GM19193 (cell line): Measurements from ENCODE around the gene SCD5.

Experiments
- POLR2A ChIP-seq: IDR thresholded peaks from 4 replicates; pipeline ENCODE4 v1.6.1; 2011; ENCODE audit not compliant: insufficient read depth, insufficient read length; ENCODE audit errors: extremely low read depth

The SCD5 gene

GRCh38 chr4:82629238-82630000 lies 169.2 kb downstream of the SCD5 start:
- TF ChIP-seq POLR2A = no peak

DNA sequence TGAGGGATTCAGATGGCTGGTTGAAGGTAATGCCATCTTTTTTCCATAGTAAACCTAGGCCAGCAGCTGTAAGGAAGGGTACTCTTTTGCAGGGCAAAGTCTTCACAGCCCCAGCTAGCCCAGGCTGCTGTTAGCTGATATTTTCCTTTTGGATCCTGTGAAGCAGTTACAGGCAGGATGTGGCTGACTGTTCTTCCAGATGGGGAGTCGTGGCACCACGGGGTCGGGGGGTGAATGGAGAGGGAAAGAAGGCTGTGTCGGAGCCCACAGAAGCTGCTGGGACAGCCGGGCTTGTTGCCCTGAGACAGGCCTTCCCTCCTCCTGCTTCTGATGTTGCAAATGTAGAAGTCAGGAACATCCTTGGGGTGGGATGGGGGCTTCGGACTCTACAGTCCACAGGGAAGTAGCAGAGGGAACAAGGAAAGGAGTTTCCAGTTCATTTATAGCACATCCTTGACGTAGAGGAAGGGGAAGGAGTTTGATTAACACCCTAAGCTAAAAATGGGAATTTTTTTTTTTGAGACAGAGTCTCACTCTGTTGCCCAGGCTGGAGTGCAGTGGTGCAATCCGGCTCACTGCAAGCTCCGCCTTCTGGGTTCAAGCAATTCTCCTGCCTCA lies 172.2 kb downstream of the SCD5 start:
- TF ChIP-seq POLR2A = no peak

- TF ChIP-seq POLR2A = no peak
Measured at GRCh38 chr4:82624819-82625218, 173.8 kb downstream of the SCD5 start.

DNA sequence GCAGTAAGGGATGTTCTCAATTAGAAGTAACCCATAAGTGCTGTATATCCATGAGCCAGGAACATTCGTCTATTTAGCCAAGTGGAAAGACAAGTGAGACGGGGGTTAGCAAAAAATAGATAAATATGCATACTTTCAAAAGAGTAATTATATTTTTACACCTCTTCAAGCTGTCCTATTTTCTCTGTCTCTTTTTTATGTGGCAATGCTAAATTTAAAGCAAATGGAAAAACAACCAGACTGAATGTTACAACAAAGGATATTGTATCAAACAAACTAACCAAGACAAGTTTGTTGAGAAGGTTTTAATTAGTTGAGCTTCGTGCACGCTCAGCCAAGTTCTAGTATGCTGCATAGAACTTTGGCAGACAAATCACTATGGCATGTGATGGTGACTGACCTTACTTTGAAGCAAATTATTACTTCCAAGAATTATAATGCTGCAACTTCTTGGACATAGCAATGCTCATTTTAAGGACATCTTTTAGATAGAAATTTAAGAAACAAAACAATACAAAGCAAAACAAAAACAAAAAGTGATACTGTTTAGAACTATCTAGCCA lies 175.4 kb downstream of the SCD5 start:
- TF ChIP-seq POLR2A = no peak

DNA sequence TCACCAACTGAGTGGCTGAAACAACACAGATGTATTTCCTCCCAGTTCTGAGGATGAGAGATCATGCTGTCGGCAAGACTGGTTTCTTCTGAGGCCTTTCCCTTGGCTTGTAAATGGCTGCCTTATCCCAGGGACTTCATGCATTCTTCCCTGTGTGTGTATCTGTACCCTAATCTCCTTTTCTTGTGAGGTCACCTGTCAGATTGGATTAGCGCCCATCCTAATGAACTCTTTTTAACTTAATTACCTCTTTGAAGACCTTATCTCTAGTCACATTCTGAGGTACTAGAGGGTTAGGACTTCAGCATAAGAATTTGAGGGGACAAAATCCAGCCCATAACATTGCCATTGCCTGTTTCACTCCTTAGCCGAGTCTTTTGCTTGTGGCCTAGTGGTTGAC lies 177.3 kb downstream of the SCD5 start:
- no peak for TF ChIP-seq POLR2A

DNA sequence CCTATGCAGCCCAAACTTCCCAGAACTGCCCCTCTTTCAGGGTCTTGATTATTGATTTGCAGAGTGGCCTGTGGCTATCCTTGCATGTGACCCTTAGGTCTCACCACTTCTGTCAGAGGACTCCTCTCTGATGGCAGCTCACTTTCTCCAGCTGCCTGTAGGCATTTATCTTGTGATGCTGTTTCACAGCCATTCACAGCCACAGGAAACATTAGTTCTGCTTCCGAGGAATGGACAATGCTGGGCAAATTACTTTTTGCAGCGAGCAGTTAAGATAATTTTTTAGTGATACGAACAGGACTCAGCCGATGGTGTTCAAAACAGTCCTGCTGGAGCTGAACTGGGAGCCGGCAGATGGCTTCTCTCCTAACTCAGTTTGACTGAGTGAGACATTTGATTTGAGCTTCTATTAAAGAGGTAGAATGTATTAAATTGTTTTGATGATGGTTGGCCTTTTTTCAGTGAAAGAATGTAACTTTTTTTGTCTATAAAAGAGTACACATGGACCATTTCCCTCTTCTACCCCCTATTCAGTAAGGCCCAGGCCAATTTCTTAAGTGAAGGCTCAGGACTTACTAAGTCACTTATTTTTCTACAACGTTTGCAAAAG lies 178.4 kb downstream of the SCD5 start:
- TF ChIP-seq POLR2A = no peak

GRCh38 chr4:82618103-82618720 lies 180.4 kb downstream of the SCD5 start:
- no peak for TF ChIP-seq POLR2A

- no peak for TF ChIP-seq POLR2A
Measured at GRCh38 chr4:82614838-82615449, 183.7 kb downstream of the SCD5 start.

GRCh38 chr4:82613121-82613520 lies 185.5 kb downstream of the SCD5 start:
- TF ChIP-seq POLR2A = no peak

DNA sequence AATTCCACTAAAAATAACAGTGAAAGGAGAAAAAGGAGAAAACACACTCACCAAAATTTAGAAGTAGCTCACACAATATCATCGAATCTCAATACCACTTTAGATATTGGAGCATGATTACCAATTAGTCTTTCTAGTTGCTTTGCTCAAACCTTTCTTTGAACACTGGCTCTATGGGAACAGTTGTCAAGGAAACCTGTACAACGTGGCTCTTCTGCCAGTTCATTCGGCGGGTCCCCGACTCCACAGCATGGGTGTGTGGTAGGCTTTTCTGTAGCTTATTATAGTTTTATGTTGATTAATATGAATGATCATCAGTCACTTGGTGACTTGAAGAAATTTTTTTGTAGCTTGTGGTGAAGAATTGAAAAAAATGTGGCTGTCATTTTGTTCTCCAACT lies 186.6 kb downstream of the SCD5 start:
- TF ChIP-seq POLR2A = no peak

DNA sequence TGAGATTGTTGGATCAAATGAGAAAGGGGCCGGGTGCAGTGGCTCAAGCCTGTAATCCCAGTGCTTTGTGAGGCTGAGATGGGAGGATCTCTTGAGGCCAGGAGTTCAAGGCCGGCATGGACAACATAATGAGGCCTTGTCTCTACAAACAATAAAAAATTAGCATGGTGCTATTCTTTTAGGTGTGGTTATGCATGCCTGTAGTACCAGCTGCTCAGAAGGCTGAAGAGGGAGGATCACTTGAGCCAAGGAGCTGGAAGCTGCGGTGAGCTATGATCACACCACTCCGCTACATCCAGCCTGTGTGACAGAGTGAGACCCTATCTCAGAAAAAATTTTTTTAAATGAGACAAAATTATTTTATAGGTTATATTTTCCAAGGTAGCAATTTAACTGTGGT lies 187.1 kb downstream of the SCD5 start:
- no peak for TF ChIP-seq POLR2A

DNA sequence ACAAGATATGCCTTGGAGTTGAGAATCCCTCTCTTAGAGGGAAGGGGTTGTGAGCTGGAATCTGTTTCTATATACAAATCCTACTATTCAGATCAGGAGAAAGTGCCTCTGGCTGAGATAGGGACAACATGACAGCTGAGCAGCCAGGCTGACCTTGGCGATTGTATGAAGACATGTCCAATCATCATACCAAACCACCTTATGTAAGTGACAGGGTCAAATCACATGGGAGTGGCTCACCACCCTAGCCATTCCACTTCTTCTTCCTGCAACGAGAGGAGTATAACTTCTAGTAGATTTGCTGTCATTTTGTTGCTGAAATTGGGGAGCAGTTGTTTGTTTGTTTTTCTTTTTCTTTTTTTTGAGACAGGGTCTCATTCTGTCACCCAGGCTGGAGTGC lies 188.6 kb downstream of the SCD5 start:
- TF ChIP-seq POLR2A = no peak

DNA sequence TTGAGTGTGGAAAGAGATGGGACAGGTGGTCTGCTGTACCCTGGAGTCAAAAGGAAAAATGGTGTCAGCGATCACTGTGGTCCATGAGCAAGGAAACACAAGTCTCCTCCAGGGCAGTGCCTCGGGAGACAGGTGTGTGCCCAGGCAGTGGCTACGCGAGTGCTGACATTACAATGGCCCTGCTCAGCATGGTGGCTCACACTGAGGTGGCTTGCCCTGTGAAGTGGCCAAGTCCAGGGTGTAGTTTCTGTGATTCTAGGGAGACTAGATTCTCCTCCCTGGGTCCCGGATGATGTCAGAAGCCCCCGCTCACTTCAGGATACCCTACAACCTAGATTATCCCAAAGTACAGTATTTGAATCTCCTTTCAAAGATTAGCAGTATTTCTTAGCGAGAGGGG lies 192.0 kb downstream of the SCD5 start:
- no peak for TF ChIP-seq POLR2A

GRCh38 chr4:82604522-82604921 lies 194.1 kb downstream of the SCD5 start:
- TF ChIP-seq POLR2A = no peak
